Gastrocnemius medialis (tissue), 4 donors: ENCODE data around the gene GPR89A.
"Not testable (repeated sequence)": the region's sequence is repeated elsewhere in the genome, so short reads cannot be mapped to it uniquely, and the experiment has no call there.

ENCODE experiments used
- POLR2A ChIP-seq, 2 donors: fragments of 450-650 bp; IDR thresholded peaks; one replicate each; pipeline ENCODE4 v1.6.1; 2017; ENCODE audit warnings: antibody characterized with exemption in 2 of 2, mild to moderate bottlenecking in 2 of 2, moderate library complexity in 2 of 2
- TF ChIP-seq, protein P1 (sequence below), 5 experiments: fragments of 450-650 bp in 3 of 5; fragments of 200-600 bp in 2 of 5; sonication (generic) in 2 of 5; IDR thresholded peaks in 4 of 5; conservative IDR thresholded peaks in 1 of 5; 1 replicate in 4 of 5; 2 replicates in 1 of 5; pipeline ENCODE4 v1.5.1; 2016 to 2019; ENCODE audit warnings: antibody characterized with exemption in 5 of 5, mild to moderate bottlenecking in 3 of 5, moderate library complexity in 3 of 5

DNA sequence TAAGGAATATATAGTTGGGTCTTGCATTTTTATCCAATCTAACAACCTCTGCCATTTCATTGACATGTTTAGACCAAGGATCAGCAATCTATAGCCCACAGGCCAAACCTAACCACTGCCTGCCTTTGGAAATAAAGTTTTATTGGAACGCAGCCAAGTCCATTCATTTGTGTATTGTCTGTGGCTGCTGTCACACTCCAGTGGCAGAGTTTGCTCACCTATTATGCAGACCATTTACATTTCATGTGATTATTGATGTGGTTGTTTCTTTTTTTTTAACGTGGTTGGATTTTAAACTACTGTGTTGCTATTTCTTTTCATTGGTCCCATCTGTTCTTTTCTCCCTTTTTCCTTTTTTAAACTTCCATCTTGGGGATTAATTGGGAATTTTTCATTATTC is 54.7 kb downstream of the GPR89A start:
- TF ChIP-seq, protein P1, sequence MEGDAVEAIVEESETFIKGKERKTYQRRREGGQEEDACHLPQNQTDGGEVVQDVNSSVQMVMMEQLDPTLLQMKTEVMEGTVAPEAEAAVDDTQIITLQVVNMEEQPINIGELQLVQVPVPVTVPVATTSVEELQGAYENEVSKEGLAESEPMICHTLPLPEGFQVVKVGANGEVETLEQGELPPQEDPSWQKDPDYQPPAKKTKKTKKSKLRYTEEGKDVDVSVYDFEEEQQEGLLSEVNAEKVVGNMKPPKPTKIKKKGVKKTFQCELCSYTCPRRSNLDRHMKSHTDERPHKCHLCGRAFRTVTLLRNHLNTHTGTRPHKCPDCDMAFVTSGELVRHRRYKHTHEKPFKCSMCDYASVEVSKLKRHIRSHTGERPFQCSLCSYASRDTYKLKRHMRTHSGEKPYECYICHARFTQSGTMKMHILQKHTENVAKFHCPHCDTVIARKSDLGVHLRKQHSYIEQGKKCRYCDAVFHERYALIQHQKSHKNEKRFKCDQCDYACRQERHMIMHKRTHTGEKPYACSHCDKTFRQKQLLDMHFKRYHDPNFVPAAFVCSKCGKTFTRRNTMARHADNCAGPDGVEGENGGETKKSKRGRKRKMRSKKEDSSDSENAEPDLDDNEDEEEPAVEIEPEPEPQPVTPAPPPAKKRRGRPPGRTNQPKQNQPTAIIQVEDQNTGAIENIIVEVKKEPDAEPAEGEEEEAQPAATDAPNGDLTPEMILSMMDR (IDR thresholded peaks at IDR 0.05 in 4 of 5, conservative IDR thresholded peaks at IDR 0.05 in 1 of 5) = not testable (repeated sequence)
- TF ChIP-seq POLR2A (IDR thresholded peaks at IDR 0.05) = not testable (repeated sequence)
